K562 (cell line): ENCODE results near the gene PRPF39. TPM values are rescaled to one million over a fixed set of nuclear protein-coding genes. Genes with fewer than 3 reads are reported as not detected.

Experiments used
- ATAC-seq: fragments of 200-7000 bp; cut with Tn5 transposase; 3 replicates; pipeline ENCODE4 v1.9.1; 2020; ENCODE audit warnings: moderate library complexity
- BruUV-seq: library from RNA; stranded (reverse); fragments of 400-500 nt; replicated peaks from 2 replicates; lab custom pipeline; 2021; lab: Mats Ljungman, UMichigan
- CTCF ChIA-PET: fragments of 300-600 bp; formaldehyde crosslinking; extraction: SDS; loops from one replicate; lab custom pipeline; 2021; ENCODE audit warnings: low intra/inter-chr PET ratio; lab: Yijun Ruan, JAX
- POLR2A ChIA-PET: fragments of 300-600, 350-650 bp; sonication (Branson Sonifier 250); formaldehyde crosslinking; extraction: SDS; loops from one replicate; lab custom pipeline; 2021; ENCODE audit warnings: antibody characterized with exemption, inconsistent platforms; lab: Yijun Ruan, JAX
- DNase-seq, 4 experiments: peaks; one replicate each; pipeline versions ENCODE4 v3.0.0 to v3.0.0-alpha.2; 2011 to 2018; ENCODE audit warnings: low spot score in 3 of 4, mixed read lengths in 3 of 4; ENCODE audit errors: extremely low read depth in 1 of 4
- FAIRE-seq: peaks from 2 replicates; lab custom pipeline; 2011; peaks lifted over from hg19 to GRCh38; lab: Jason Lieb, UNC
- H2AFZ ChIP-seq: 2 replicates; pipeline ENCODE4 v1.6.0; 2011; ENCODE audit warnings: low read depth, low read length, control low read depth, inconsistent platforms
- H3K27ac ChIP-seq: fragments of 200-600 bp; 3 replicates; pipeline ENCODE4 v1.8.0; 2011; ENCODE audit warnings: low read depth, mild to moderate bottlenecking, control low read depth, inconsistent platforms, low read length, moderate library complexity, mixed read lengths; ENCODE audit errors: extremely low read depth
- H3K27me3 ChIP-seq, 2 experiments: fragments of 300-600 bp in 1 of 2; 2 replicates in 1 of 2; 3 replicates in 1 of 2; pipeline versions ENCODE4 v1.6.0 to v1.8.0; 2011; ENCODE audit warnings: inconsistent platforms in 2 of 2, low read length in 2 of 2, mild to moderate bottlenecking in 1 of 2, mixed read lengths in 1 of 2, moderate library complexity in 1 of 2; ENCODE audit not compliant: control insufficient read depth in 2 of 2, insufficient read depth in 2 of 2
- H3K36me3 ChIP-seq: fragments of 300-600 bp; 3 replicates; pipeline ENCODE4 v1.8.0; 2011; ENCODE audit warnings: mild to moderate bottlenecking, low read length, inconsistent platforms; ENCODE audit not compliant: control insufficient read depth, insufficient read depth
- H3K4me1 ChIP-seq, 2 experiments: fragments of 200-600 bp in 1 of 2; replicated peaks in 1 of 2; 2 replicates in 1 of 2; 3 replicates in 1 of 2; pipeline versions ENCODE4 v1.5.1 to v1.8.0; 2011; ENCODE audit warnings: inconsistent platforms in 2 of 2, low read length in 2 of 2, mild to moderate bottlenecking in 1 of 2, mixed read lengths in 1 of 2, moderate library complexity in 1 of 2; ENCODE audit not compliant: control insufficient read depth in 2 of 2, insufficient read depth in 2 of 2
- H3K4me2 ChIP-seq: 2 replicates; pipeline ENCODE4 v1.6.1; 2011; ENCODE audit warnings: low read length, control low read depth, inconsistent platforms, mixed read lengths; ENCODE audit not compliant: insufficient read depth
- H3K4me3 ChIP-seq: fragments of 200-600 bp; sonication (generic), shearing (Covaris generic); 2 replicates; pipeline ENCODE4 v1.5.1; 2016; ENCODE audit warnings: control low read depth, inconsistent platforms
- H3K79me2 ChIP-seq: fragments of 200-600 bp; 3 replicates; pipeline ENCODE4 v1.8.0; 2011; ENCODE audit warnings: low read length, inconsistent platforms; ENCODE audit not compliant: control insufficient read depth, insufficient read depth
- H3K9ac ChIP-seq, 2 experiments: 2 replicates each; pipeline versions ENCODE4 v1.6.0 to v1.6.1; 2011; ENCODE audit warnings: low read depth in 2 of 2, low read length in 2 of 2, control low read depth in 1 of 2, inconsistent platforms in 1 of 2, mild to moderate bottlenecking in 1 of 2, mixed read lengths in 1 of 2; ENCODE audit not compliant: insufficient read depth in 1 of 2
- H3K9me1 ChIP-seq: one replicate; pipeline ENCODE4 v1.6.0; 2011; ENCODE audit warnings: inconsistent platforms, mild to moderate bottlenecking, low read length, moderate library complexity; ENCODE audit not compliant: control insufficient read depth, insufficient read depth
- H3K9me3 ChIP-seq: replicated peaks from 2 replicates; pipeline ENCODE4 v1.5.1; 2011; ENCODE audit warnings: low read depth, low read length, inconsistent platforms; ENCODE audit not compliant: control insufficient read depth, insufficient read depth
- H4K20me1 ChIP-seq: replicated peaks from 2 replicates; pipeline ENCODE4 v1.6.1; 2011; ENCODE audit warnings: low read length, inconsistent platforms, mixed read lengths; ENCODE audit not compliant: control insufficient read depth, insufficient read depth
- XRCC5 ChIP-seq: fragments of 200-400 bp; formaldehyde crosslinking; IDR thresholded peaks from 2 replicates; pipeline ENCODE4 v1.6.1; 2017; ENCODE audit warnings: low read depth, mild to moderate bottlenecking, low read length
- ZHX1 ChIP-seq: fragments of 150-350 bp; conservative IDR thresholded peaks from 2 replicates; pipeline ENCODE4 v1.6.1; 2014; ENCODE audit warnings: low read length
- WGBS: fragments of 100-300 bp; shearing (Covaris generic); methylation state at CpG from one replicate; pipeline ENCODE4 v1.1.6; 2016; ENCODE audit warnings: low coverage, mixed read lengths; ENCODE audit not compliant: insufficient coverage; ENCODE audit errors: missing lambda C conversion rate; 5-methylcytosine and 5-hydroxymethylcytosine counted together
- in situ Hi-C: fragments of 300-500 bp; cut with MboI; formaldehyde crosslinking; loops from 4 replicates; pipeline ENCODE4 v1.15.0; 2018; ENCODE audit warnings: inconsistent platforms, mixed read lengths
- intact Hi-C: fragments of 100-400 bp; cut with micrococcal nuclease; formaldehyde crosslinking; loops from 2 replicates; pipeline ENCODE4 v1.14.2; 2022
- polyA plus RNA-seq, 8 experiments: library from polyadenylated mRNA; depleted of rRNA in 4 of 8; stranded (reverse) in 5 of 8; unstranded in 3 of 8; fragments of >200 nt; fragmentation: Nextera tagmentation in 2 of 8; fragmentation: Illumina TruSeq in 1 of 8; extraction: Ambion mirVana in 2 of 8; extraction: Trizol in 1 of 8; gene quantifications; 2 replicates each; pipeline versions ENCODE4 v1.2.1 to v1.2.3, GENCODE V29; 2011 to 2014; ENCODE audit warnings: inconsistent platforms in 1 of 8, missing spikeins in 1 of 8
- total RNA-seq, 7 experiments: library from RNA; depleted of rRNA in 6 of 7; stranded (reverse); fragments of >200 nt in 6 of 7; fragmentation: Illumina TruSeq in 2 of 7; extraction: Trizol in 2 of 7; gene quantifications; 2 replicates each; pipeline versions ENCODE4 v1.2.1 to v1.2.3, GENCODE V29; 2011 to 2021; ENCODE audit warnings: low replicate concordance in 1 of 7

Gene PRPF39
- total and polyA plus RNA-seq, 9 of the 15 experiments (the other 6 are each of a cell fraction or from before 2014, with no cell fraction given): 13.3 to 50.4 (median 24.8) TPM

GRCh38 chr14:45136399-45136798 is 52.5 kb downstream of the PRPF39 start:
- no peak for DNase-seq
- 0 out of 2 replicates have a peak, but pooled peaks have one; percentile 4 for TF ChIP-seq XRCC5
- TF ChIP-seq ZHX1: no peak
- TF ChIP-seq, all 486 proteins: peak for 1
- BruUV-seq: no TSS peak
- Histone ChIP-seq H3K36me3 (0 out of 3 replicates have a peak, but pooled peaks cover 8% of the 10 kb centered on the region), H3K9ac (peak overlapping the region; percentile 84 to 98), H4K20me1 (0 out of 2 replicates have a peak, but pooled peaks cover 5% of the 10 kb centered on the region), H3K27ac (peak overlapping the region; percentile 85), H3K27me3 (no peaks in the 10 kb centered on the region), H3K9me3 (no peaks in the 10 kb centered on the region), H3K9me1 (no peaks in the 10 kb centered on the region), H2AFZ (peak overlapping the region; percentile 98), H3K4me2 (peak overlapping the region; percentile 95), H3K4me3 (peak overlapping the region; percentile 91), H3K79me2 (peaks cover 81% of the 10 kb centered on the region), H3K4me1 (no peaks in the 10 kb centered on the region; a peak in 3 of 5 replicates)
- ATAC-seq (no peak), FAIRE-seq (no peak)
- in situ Hi-C loops: no loop called here
- POLR2A ChIA-PET: interaction anchor here (0.6 to 1.5 kb wide), 5 partner anchors 10 to 64 kb away, joined by 3 to 4 read pairs (median 3); no protein-coding TSS in a partner anchor
- intact Hi-C loops: loop anchor here (5.0 kb wide), 2 partner anchors 131 to 224 kb away; no protein-coding TSS in a partner anchor
- WGBS: 0% methylated on average over 5 of the region's 7 CpGs
- CTCF ChIA-PET: no interaction called here
